ENCODE data around the gene AKT3.

DNA sequence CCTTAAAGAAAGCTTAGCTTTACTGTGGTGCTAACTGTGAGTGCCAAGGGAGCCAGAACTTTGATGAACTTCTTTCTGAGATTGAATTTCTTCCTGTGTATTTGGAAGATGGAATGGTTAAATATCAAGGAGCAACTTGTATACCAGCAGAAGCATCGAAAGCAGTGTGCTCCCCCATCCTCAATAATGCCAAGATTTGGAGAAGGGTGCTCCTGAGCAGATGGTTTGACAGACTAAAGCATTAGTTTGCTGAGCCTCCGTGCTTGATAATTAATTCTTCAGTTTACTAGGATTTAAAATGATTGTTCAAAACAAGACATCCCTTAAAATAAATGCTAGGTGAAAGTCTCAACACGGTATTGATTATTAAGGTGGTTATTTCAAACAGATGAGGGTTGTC is 42.4 kb upstream of the AKT3 start:
- TF ChIP-seq, protein P1, sequence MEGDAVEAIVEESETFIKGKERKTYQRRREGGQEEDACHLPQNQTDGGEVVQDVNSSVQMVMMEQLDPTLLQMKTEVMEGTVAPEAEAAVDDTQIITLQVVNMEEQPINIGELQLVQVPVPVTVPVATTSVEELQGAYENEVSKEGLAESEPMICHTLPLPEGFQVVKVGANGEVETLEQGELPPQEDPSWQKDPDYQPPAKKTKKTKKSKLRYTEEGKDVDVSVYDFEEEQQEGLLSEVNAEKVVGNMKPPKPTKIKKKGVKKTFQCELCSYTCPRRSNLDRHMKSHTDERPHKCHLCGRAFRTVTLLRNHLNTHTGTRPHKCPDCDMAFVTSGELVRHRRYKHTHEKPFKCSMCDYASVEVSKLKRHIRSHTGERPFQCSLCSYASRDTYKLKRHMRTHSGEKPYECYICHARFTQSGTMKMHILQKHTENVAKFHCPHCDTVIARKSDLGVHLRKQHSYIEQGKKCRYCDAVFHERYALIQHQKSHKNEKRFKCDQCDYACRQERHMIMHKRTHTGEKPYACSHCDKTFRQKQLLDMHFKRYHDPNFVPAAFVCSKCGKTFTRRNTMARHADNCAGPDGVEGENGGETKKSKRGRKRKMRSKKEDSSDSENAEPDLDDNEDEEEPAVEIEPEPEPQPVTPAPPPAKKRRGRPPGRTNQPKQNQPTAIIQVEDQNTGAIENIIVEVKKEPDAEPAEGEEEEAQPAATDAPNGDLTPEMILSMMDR (IDR thresholded peaks at IDR 0.05; ENCODE audit: low read length), result no peak
- TF ChIP-seq EZH2 (optimal IDR thresholded peaks at IDR 0.05; ENCODE audit: low read depth, low read length) (no peak), EZH2phosphoT487 (IDR thresholded peaks at IDR 0.05; ENCODE audit: low read length) (no peak)

Measured in MM.1S (cell line).